Naive thymus-derived CD4-positive, alpha-beta T cell (primary cell): Measurements from ENCODE around the gene CSH2. TPM values are rescaled to one million over a fixed set of nuclear protein-coding genes. Genes with fewer than 3 reads are reported as not detected.
"Not testable (repeated sequence)": the region's sequence is repeated elsewhere in the genome, so short reads cannot be mapped to it uniquely, and the experiment has no call there.

Source experiments
- ATAC-seq: fragments of 150-1000 bp; cut with Tn5 transposase; 2 replicates; pipeline ENCODE4 v1.10.0; 2021; ENCODE audit warnings: mild to moderate bottlenecking, moderate library complexity
- CTCF ChIA-PET: fragments of 350-600 bp; sonication (Branson Sonifier 250); formaldehyde crosslinking; loops from one replicate; lab custom pipeline; 2021; ENCODE audit warnings: antibody characterized with exemption; lab: Charles Lee
- POLR2A ChIA-PET: fragments of 350-600 bp; sonication (Branson Sonifier 250); formaldehyde crosslinking; loops from one replicate; lab custom pipeline; 2021; ENCODE audit warnings: antibody characterized with exemption, inconsistent platforms; lab: Charles Lee
- DNase-seq, 9 donors: peaks; one replicate each; pipeline versions ENCODE4 v3.0.0 to v3.0.0-alpha.2; 2020 to 2022; ENCODE audit warnings: mixed read lengths in 1 of 9
- H3K27ac ChIP-seq: one replicate; pipeline ENCODE4 v1.7.0; 2013; ENCODE audit warnings: mild to moderate bottlenecking, low read depth, low read length, moderate library complexity
- H3K27me3 ChIP-seq, 2 donors: one replicate each; pipeline ENCODE4 v1.7.0; 2013; ENCODE audit warnings: low read length in 2 of 2, mild to moderate bottlenecking in 2 of 2, moderate library complexity in 2 of 2; ENCODE audit not compliant: control insufficient read depth in 2 of 2, insufficient read depth in 2 of 2
- H3K36me3 ChIP-seq, 3 experiments: 1 replicate in 2 of 3; 2 replicates in 1 of 3; pipeline ENCODE4 v1.7.0; 2013; ENCODE audit warnings: low read length in 3 of 3, mild to moderate bottlenecking in 3 of 3, moderate library complexity in 1 of 3; ENCODE audit not compliant: insufficient read depth in 3 of 3, control insufficient read depth in 2 of 3
- H3K4me1 ChIP-seq, 2 donors: one replicate each; pipeline ENCODE4 v1.7.0; 2013; ENCODE audit warnings: low read length in 2 of 2, mild to moderate bottlenecking in 2 of 2, moderate library complexity in 1 of 2; ENCODE audit not compliant: control insufficient read depth in 2 of 2, insufficient read depth in 2 of 2
- H3K4me3 ChIP-seq: 2 replicates; pipeline ENCODE4 v1.7.0; 2013; ENCODE audit warnings: mild to moderate bottlenecking, low read length
- H3K9me3 ChIP-seq, 3 experiments: 1 replicate in 2 of 3; 2 replicates in 1 of 3; pipeline ENCODE4 v1.7.0; 2013; ENCODE audit warnings: low read length in 3 of 3; ENCODE audit not compliant: control insufficient read depth in 2 of 3
- H3K27ac Mint-ChIP-seq, 9 donors: one replicate each; pipeline ENCODE4 v1.8.0; 2020 to 2022; ENCODE audit warnings: mixed read lengths in 9 of 9, mild to moderate bottlenecking in 8 of 9, moderate library complexity in 5 of 9, inconsistent platforms in 2 of 9
- H3K27me3 Mint-ChIP-seq, 5 donors: one replicate each; pipeline ENCODE4 v1.8.0; 2021 to 2022; ENCODE audit warnings: mixed read lengths in 5 of 5, mild to moderate bottlenecking in 1 of 5
- H3K36me3 Mint-ChIP-seq, 5 donors: one replicate each; pipeline ENCODE4 v1.8.0; 2020 to 2022; ENCODE audit warnings: mixed read lengths in 5 of 5, mild to moderate bottlenecking in 3 of 5, inconsistent platforms in 1 of 5
- H3K4me1 Mint-ChIP-seq, 7 donors: one replicate each; pipeline ENCODE4 v1.8.0; 2020 to 2022; ENCODE audit warnings: mixed read lengths in 7 of 7, mild to moderate bottlenecking in 3 of 7, inconsistent platforms in 1 of 7
- H3K4me3 Mint-ChIP-seq, 10 donors: one replicate each; pipeline ENCODE4 v1.8.0; 2020 to 2022; ENCODE audit warnings: mild to moderate bottlenecking in 10 of 10, mixed read lengths in 10 of 10, moderate library complexity in 6 of 10, inconsistent platforms in 2 of 10
- H3K9me3 Mint-ChIP-seq, 11 donors: one replicate each; pipeline ENCODE4 v1.8.0; 2020 to 2022; ENCODE audit warnings: mixed read lengths in 11 of 11, mild to moderate bottlenecking in 4 of 11, inconsistent platforms in 1 of 11, moderate library complexity in 1 of 11
- intact Hi-C, 2 donors: fragments of 100-400 bp; cut with micrococcal nuclease; formaldehyde crosslinking; loops; one replicate each; pipeline ENCODE4 v1.15.1; 2023
- polyA plus RNA-seq, 2 donors: library from polyadenylated mRNA; unstranded; fragments of 300-500 nt; fragmentation: Illumina TruSeq; gene quantifications; one replicate each; pipeline ENCODE4 v1.2.3, GENCODE V29; 2021
- total RNA-seq, 6 experiments: library from RNA in 5 of 6; stranded (reverse) in 5 of 6; gene quantifications; 1 replicate in 5 of 6; 2 replicates in 1 of 6; pipeline ENCODE4 v1.2.3 and lab custom pipeline; 2021 to 2026

Gene CSH2
- total and polyA plus RNA-seq, 7 experiments from 2014 or later = 4.2 to 5.3 TPM; not detected in 5

GRCh38 chr17:63880706-63881105, 7.2 kb upstream of the CSH2 start:
- no peak for ATAC-seq
- no peaks in the 10 kb centered on the region for H3K9me3 ChIP-seq
- no peaks in the 10 kb centered on the region for H3K36me3 Mint-ChIP-seq
- POLR2A ChIA-PET = no interaction called here
- H3K27me3 Mint-ChIP-seq = peaks cover 0 to 3% (median 0%) of the 10 kb centered on the region in 5 donors
- H3K4me1 ChIP-seq = no peaks in the 10 kb centered on the region
- no peak overlapping the region for H3K4me3 ChIP-seq
- intact Hi-C loops = no loop called here
- no peak for DNase-seq
- H3K4me3 Mint-ChIP-seq = no peak overlapping the region
- no peaks in the 10 kb centered on the region for H3K36me3 ChIP-seq
- no peak overlapping the region for H3K27ac ChIP-seq
- peaks cover 0 to 2% (median 0%) of the 10 kb centered on the region in 7 donors for H3K4me1 Mint-ChIP-seq
- no peaks in the 10 kb centered on the region for H3K27me3 ChIP-seq
- no peak overlapping the region for H3K27ac Mint-ChIP-seq
- CTCF ChIA-PET = interaction anchor here (0.9 to 1.1 kb wide), 2 partner anchors 13 to 15 kb away, joined by 3 to 4 read pairs; no protein-coding TSS in a partner anchor
- no peaks in the 10 kb centered on the region for H3K9me3 Mint-ChIP-seq

DNA sequence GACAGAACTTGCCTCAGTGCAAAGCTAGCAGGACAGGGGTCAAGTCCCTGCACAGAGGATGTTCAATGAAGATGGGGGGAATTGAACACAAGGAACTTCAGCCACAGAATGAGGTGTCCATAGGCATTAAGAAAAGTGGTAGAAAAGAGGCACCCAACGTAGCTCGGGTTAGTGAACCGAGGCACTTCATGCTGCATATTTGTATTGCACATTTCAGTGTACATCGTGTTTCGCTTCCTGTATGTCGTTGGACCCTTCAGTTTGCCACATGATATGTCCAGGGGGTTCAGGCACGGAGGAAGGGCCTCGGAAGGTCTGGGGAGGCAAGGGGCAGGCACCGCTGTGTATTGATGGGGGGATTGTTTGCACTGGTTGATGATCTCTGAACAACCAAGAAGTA, 4.9 kb upstream of the CSH2 start:
- H3K27me3 Mint-ChIP-seq, H3K4me3 Mint-ChIP-seq, DNase-seq, H3K9me3 ChIP-seq, H3K9me3 Mint-ChIP-seq, H3K27ac ChIP-seq, H3K4me1 ChIP-seq, H3K4me1 Mint-ChIP-seq, ATAC-seq, H3K36me3 ChIP-seq, POLR2A ChIA-PET, H3K27ac Mint-ChIP-seq, intact Hi-C loops, H3K4me3 ChIP-seq, H3K27me3 ChIP-seq, H3K36me3 Mint-ChIP-seq: not testable (repeated sequence)
- CTCF ChIA-PET = interaction anchor here (0.6 kb wide), 1 partner anchor 292 kb away, joined by 3 read pairs; no protein-coding TSS in a partner anchor

DNA sequence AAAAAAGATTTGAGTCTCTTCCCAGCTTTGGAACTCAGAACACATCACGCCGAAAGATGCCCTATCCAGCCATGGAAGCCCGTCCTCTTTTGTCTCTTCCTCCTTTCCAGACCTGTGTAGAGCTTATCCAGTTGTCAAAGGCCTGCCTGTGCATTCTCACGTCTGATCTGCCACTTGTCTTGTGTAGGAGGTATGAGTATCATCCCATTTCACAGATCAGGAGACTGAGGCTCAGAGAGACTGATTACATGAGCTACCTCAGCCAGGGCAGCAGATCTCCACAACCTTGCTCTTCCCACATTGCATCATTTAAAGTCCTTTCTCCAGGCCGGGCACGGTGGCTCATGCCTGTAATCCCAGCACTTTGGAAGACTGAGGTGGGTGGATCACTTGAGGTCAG, 1.2 kb upstream of the CSH2 start:
- DNase-seq, H3K9me3 ChIP-seq, POLR2A ChIA-PET, H3K27me3 ChIP-seq, H3K4me3 ChIP-seq, H3K9me3 Mint-ChIP-seq, H3K27ac ChIP-seq, H3K27ac Mint-ChIP-seq, H3K4me1 Mint-ChIP-seq, H3K27me3 Mint-ChIP-seq, ATAC-seq, H3K36me3 ChIP-seq, H3K4me3 Mint-ChIP-seq, intact Hi-C loops, H3K4me1 ChIP-seq, H3K36me3 Mint-ChIP-seq: not testable (repeated sequence)
- CTCF ChIA-PET = interaction anchor here (0.6 kb wide), 1 partner anchor 17 kb away, joined by 3 read pairs; no protein-coding TSS in a partner anchor

DNA sequence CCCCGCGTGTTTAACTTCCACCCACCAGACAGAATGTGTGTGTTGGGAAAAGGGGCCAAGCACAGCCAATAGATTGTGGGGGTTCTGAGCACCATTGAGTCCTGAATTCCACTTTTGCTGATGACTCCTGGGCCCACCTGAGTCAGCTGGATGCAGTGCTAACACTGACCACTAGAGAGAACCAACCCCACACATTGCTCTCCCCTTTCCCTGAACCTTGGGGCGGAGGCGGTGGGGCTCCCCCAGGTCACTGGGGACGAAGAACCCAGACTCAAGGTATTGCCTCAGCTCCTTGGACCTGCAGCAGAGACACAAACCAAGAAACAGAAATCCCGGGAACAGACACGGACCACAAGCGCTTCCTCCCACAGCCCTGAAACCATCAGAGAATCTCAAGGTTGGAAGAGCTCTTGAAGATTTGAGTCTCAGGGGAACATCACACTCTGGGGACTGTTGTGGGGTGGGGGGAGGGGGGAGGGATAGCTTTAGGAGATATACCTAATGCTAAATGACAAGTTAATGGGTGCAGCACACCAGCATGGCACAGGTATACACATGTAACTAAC, 667 bp upstream of the CSH2 start:
- H3K4me3 Mint-ChIP-seq, POLR2A ChIA-PET: not testable (repeated sequence)
- CTCF ChIA-PET = interaction anchor here (0.6 kb wide), 1 partner anchor 16 kb away, joined by 3 read pairs; no protein-coding TSS in a partner anchor

DNA sequence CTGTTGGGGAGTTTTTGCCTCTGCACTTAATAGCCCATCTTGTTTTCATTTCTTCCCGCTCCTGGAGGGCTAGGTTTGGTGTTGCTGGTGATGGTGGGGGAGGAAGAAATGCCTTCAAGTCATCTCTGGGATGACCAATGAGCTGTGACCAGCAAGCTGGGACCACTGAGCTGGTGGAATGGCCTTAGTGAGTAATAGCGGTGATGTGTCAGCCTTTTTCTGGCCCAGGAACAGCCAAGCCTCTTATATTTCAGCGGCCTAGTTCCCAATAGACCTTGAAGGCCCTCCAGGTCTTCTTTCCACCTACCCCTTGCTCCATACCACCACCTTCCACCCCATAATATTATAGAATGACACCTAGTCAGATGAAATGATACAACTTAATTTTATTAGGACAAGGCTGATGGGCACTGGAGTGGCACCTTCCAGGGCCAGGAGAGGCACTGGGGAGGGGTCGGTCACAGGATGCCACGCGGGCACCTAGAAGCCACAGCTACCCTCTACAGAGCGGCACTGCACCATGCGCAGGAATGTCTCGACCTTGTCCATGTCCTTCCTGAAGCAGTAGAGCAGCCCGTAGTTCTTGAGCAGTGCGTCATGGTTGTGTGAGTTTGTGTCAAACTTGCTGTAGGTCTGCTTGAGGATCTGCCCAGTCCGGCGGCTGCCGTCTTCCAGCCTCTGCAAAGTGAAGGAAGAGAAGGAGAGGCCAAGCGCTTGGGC, 1.7 kb downstream of the CSH2 start:
- H3K4me3 Mint-ChIP-seq, H3K4me1 ChIP-seq, intact Hi-C loops, H3K36me3 ChIP-seq, H3K9me3 ChIP-seq, H3K36me3 Mint-ChIP-seq, H3K27me3 ChIP-seq, H3K4me3 ChIP-seq, DNase-seq, H3K27ac ChIP-seq, H3K27ac Mint-ChIP-seq, H3K4me1 Mint-ChIP-seq, H3K9me3 Mint-ChIP-seq, CTCF ChIA-PET, ATAC-seq, POLR2A ChIA-PET: not testable (repeated sequence)
- peaks cover 0 to 14% (median 0%) of the 10 kb centered on the region in 5 donors for H3K27me3 Mint-ChIP-seq

More for the DNA sequence above, 667 bp upstream of the CSH2 start:
- H3K4me3 ChIP-seq, ATAC-seq, intact Hi-C loops, H3K36me3 Mint-ChIP-seq, H3K27ac Mint-ChIP-seq, H3K27me3 ChIP-seq, H3K9me3 ChIP-seq, H3K4me1 Mint-ChIP-seq, H3K9me3 Mint-ChIP-seq, H3K4me1 ChIP-seq, H3K36me3 ChIP-seq, DNase-seq, H3K27ac ChIP-seq: not testable (repeated sequence)
- H3K27me3 Mint-ChIP-seq = peaks cover 0 to 14% (median 0%) of the 10 kb centered on the region in 5 donors

DNA sequence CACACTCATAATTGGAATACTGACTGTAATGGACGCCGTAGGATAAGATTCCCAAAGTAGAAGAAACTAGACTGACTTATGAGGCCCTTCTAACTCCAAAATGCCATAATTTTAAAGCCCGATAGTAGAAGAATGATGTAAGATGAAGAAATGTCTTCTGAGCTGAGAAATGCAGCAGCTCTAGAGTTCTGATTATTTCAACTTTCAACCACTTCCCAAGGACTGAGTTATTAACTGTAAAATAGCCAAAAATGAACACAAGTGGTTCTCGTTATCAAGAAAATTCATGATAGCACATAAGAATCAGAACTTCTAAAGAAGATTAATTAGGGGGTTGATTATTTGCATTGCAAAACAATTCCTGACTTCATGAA, 3.2 kb downstream of the CSH2 start:
- CTCF ChIA-PET, H3K4me3 ChIP-seq, intact Hi-C loops, H3K27ac ChIP-seq, H3K27ac Mint-ChIP-seq, POLR2A ChIA-PET, H3K9me3 ChIP-seq, H3K4me1 ChIP-seq, H3K4me3 Mint-ChIP-seq, DNase-seq, ATAC-seq, H3K36me3 Mint-ChIP-seq, H3K27me3 ChIP-seq, H3K36me3 ChIP-seq, H3K9me3 Mint-ChIP-seq: not testable (repeated sequence)
- Mint-ChIP-seq H3K4me1 (peaks cover 0 to 11% (median 5%) of the 10 kb centered on the region in 7 donors), H3K27me3 (peaks cover 0 to 20% (median 0%) of the 10 kb centered on the region in 5 donors)
